Activated T-cell treated with anti-CD3 and anti-CD28 coated beads, Interleukin-2, amount 50 U/mL, for 72 hours (primary cell): ENCODE measurements around the gene CALHM1. TPM values are rescaled to one million over a fixed set of nuclear protein-coding genes. Genes with fewer than 3 reads are reported as not detected.

Experiments
- ATAC-seq, 2 donors: fragments of 150-1000 bp; cut with Tn5 transposase; replicated peaks in 1 of 2; 2 replicates each; pipeline ENCODE4 v1.10.0; 2021; ENCODE audit warnings: moderate library complexity in 2 of 2, mild to moderate bottlenecking in 1 of 2
- DNase-seq, 2 donors: peaks; one replicate each; pipeline ENCODE4 v3.0.0; 2021 to 2022; ENCODE audit warnings: mixed read lengths in 1 of 2
- H3K27ac Mint-ChIP-seq: one replicate; pipeline ENCODE4 v1.8.0; 2022; ENCODE audit warnings: mild to moderate bottlenecking, moderate library complexity, mixed read lengths
- H3K27me3 Mint-ChIP-seq: one replicate; pipeline ENCODE4 v1.8.0; 2022; ENCODE audit warnings: low read depth, mixed read lengths
- H3K36me3 Mint-ChIP-seq, 2 donors: one replicate each; pipeline ENCODE4 v1.8.0; 2022; ENCODE audit warnings: mixed read lengths in 2 of 2, mild to moderate bottlenecking in 1 of 2; ENCODE audit not compliant: insufficient read depth in 2 of 2
- H3K4me1 Mint-ChIP-seq: one replicate; pipeline ENCODE4 v1.8.0; 2022; ENCODE audit warnings: low read depth, mixed read lengths
- H3K4me3 Mint-ChIP-seq, 2 donors: one replicate each; pipeline ENCODE4 v1.8.0; 2022; ENCODE audit warnings: mild to moderate bottlenecking in 2 of 2, mixed read lengths in 2 of 2, moderate library complexity in 2 of 2
- H3K9me3 Mint-ChIP-seq, 2 donors: one replicate each; pipeline ENCODE4 v1.8.0; 2022; ENCODE audit warnings: mixed read lengths in 2 of 2
- total RNA-seq, 2 donors: library from RNA; stranded (reverse); gene quantifications; one replicate each; pipeline ENCODE4 v1.2.3, GENCODE V29; 2022

The CALHM1 gene
- total RNA-seq, 2 donors from 2014 or later, result not detected

- ATAC-seq, result no peak
- no peak overlapping the region for H3K27ac Mint-ChIP-seq
- H3K27me3 Mint-ChIP-seq, result peaks cover 3% of the 10 kb centered on the region
Observed at GRCh38 chr10:103475437-103475836, 16.7 kb upstream of the CALHM1 start.

GRCh38 chr10:103474077-103474476 lies 15.4 kb upstream of the CALHM1 start:
- Mint-ChIP-seq H3K27me3 (peaks cover 8% of the 10 kb centered on the region), H3K27ac (no peak overlapping the region), H3K4me1 (peaks cover 35% of the 10 kb centered on the region), H3K4me3 (no peak overlapping the region), H3K9me3 (no peaks in the 10 kb centered on the region), H3K36me3 (no peaks in the 10 kb centered on the region)
- ATAC-seq, result no peak
- DNase-seq, result no peak

More at GRCh38 chr10:103475437-103475836, 16.7 kb upstream of the CALHM1 start:
- Mint-ChIP-seq H3K4me1 (peaks cover 32% of the 10 kb centered on the region), H3K36me3 (no peaks in the 10 kb centered on the region), H3K9me3 (no peaks in the 10 kb centered on the region), H3K4me3 (no peak overlapping the region)
- DNase-seq, result no peak

GRCh38 chr10:103473261-103473671 lies 14.6 kb upstream of the CALHM1 start:
- no peak for DNase-seq
- Mint-ChIP-seq H3K27me3 (peaks cover 8% of the 10 kb centered on the region), H3K4me1 (peaks cover 35% of the 10 kb centered on the region), H3K36me3 (no peaks in the 10 kb centered on the region), H3K4me3 (no peak overlapping the region), H3K9me3 (no peaks in the 10 kb centered on the region), H3K27ac (no peak overlapping the region)
- no peak for ATAC-seq

GRCh38 chr10:103472005-103472404 lies 13.3 kb upstream of the CALHM1 start:
- Mint-ChIP-seq H3K27ac (peak overlapping the region; percentile 34), H3K36me3 (no peaks in the 10 kb centered on the region), H3K9me3 (no peaks in the 10 kb centered on the region), H3K4me3 (peak overlapping the region; percentile 38 to 74), H3K27me3 (peaks cover 8% of the 10 kb centered on the region), H3K4me1 (peaks cover 35% of the 10 kb centered on the region)
- no peak for DNase-seq
- no peak for ATAC-seq

- ATAC-seq (peak; percentile 92), DNase-seq (peak; percentile 68 to 73)
- no peaks in the 10 kb centered on the region for H3K36me3 Mint-ChIP-seq
- H3K9me3 Mint-ChIP-seq, result no peaks in the 10 kb centered on the region
- H3K4me3 Mint-ChIP-seq, result peak overlapping the region; percentile 56 to 74
- peaks cover 34% of the 10 kb centered on the region for H3K4me1 Mint-ChIP-seq
- H3K27ac Mint-ChIP-seq, result peak overlapping the region; percentile 34
- peaks cover 8% of the 10 kb centered on the region for H3K27me3 Mint-ChIP-seq
Observed at GRCh38 chr10:103470761-103471653, 12.3 kb upstream of the CALHM1 start.

GRCh38 chr10:103469201-103469600 lies 10.5 kb upstream of the CALHM1 start:
- H3K4me1 Mint-ChIP-seq, result peaks cover 32% of the 10 kb centered on the region
- no peaks in the 10 kb centered on the region for H3K9me3 Mint-ChIP-seq
- no peak for DNase-seq
- H3K27ac Mint-ChIP-seq, result no peak overlapping the region
- ATAC-seq, result no peak
- H3K4me3 Mint-ChIP-seq, result no peak overlapping the region
- peaks cover 8% of the 10 kb centered on the region for H3K27me3 Mint-ChIP-seq
- no peaks in the 10 kb centered on the region for H3K36me3 Mint-ChIP-seq

- H3K27ac Mint-ChIP-seq, result no peak overlapping the region
- no peak for DNase-seq
- peaks cover 8% of the 10 kb centered on the region for H3K27me3 Mint-ChIP-seq
- peaks cover 29% of the 10 kb centered on the region for H3K4me1 Mint-ChIP-seq
- H3K4me3 Mint-ChIP-seq, result no peak overlapping the region
- ATAC-seq, result no peak
- H3K9me3 Mint-ChIP-seq, result no peaks in the 10 kb centered on the region
- H3K36me3 Mint-ChIP-seq, result no peaks in the 10 kb centered on the region
Observed at GRCh38 chr10:103467406-103467805, 8.7 kb upstream of the CALHM1 start.

GRCh38 chr10:103466734-103467133 lies 8.0 kb upstream of the CALHM1 start:
- ATAC-seq, result no peak
- peaks cover 22% of the 10 kb centered on the region for H3K4me1 Mint-ChIP-seq
- no peak overlapping the region for H3K4me3 Mint-ChIP-seq
- no peaks in the 10 kb centered on the region for H3K9me3 Mint-ChIP-seq
- no peaks in the 10 kb centered on the region for H3K36me3 Mint-ChIP-seq
- peaks cover 8% of the 10 kb centered on the region for H3K27me3 Mint-ChIP-seq
- H3K27ac Mint-ChIP-seq, result no peak overlapping the region
- DNase-seq, result no peak

GRCh38 chr10:103465411-103466179 lies 6.9 kb upstream of the CALHM1 start:
- ATAC-seq (no peak), DNase-seq (no peak)
- Mint-ChIP-seq H3K36me3 (no peaks in the 10 kb centered on the region), H3K4me1 (peaks cover 11% of the 10 kb centered on the region), H3K27me3 (peaks cover 6% of the 10 kb centered on the region), H3K9me3 (no peaks in the 10 kb centered on the region), H3K27ac (no peak overlapping the region), H3K4me3 (no peak overlapping the region)

- Mint-ChIP-seq H3K4me3 (no peak overlapping the region), H3K27ac (no peak overlapping the region), H3K36me3 (no peaks in the 10 kb centered on the region), H3K9me3 (no peaks in the 10 kb centered on the region), H3K4me1 (peaks cover 6% of the 10 kb centered on the region), H3K27me3 (no peaks in the 10 kb centered on the region)
- ATAC-seq (no peak), DNase-seq (no peak)
Observed at GRCh38 chr10:103463499-103463898, 4.8 kb upstream of the CALHM1 start.

- ATAC-seq (no peak), DNase-seq (no peak)
- H3K4me3 Mint-ChIP-seq, result no peak overlapping the region
- H3K27ac Mint-ChIP-seq, result no peak overlapping the region
- H3K27me3 Mint-ChIP-seq, result no peaks in the 10 kb centered on the region
- H3K36me3 Mint-ChIP-seq, result no peaks in the 10 kb centered on the region
- H3K9me3 Mint-ChIP-seq, result no peaks in the 10 kb centered on the region
- H3K4me1 Mint-ChIP-seq, result no peaks in the 10 kb centered on the region
Observed at GRCh38 chr10:103459615-103460014, 915 bp upstream of the CALHM1 start.

- no peaks in the 10 kb centered on the region for H3K27me3 Mint-ChIP-seq
- no peak overlapping the region for H3K4me3 Mint-ChIP-seq
- H3K9me3 Mint-ChIP-seq, result no peaks in the 10 kb centered on the region
- H3K4me1 Mint-ChIP-seq, result peaks cover 6% of the 10 kb centered on the region
- ATAC-seq, result no peak
- DNase-seq, result no peak
- no peaks in the 10 kb centered on the region for H3K36me3 Mint-ChIP-seq
- no peak overlapping the region for H3K27ac Mint-ChIP-seq
Observed at GRCh38 chr10:103457896-103458583, 660 bp downstream of the CALHM1 start.

- H3K4me1 Mint-ChIP-seq, result peaks cover 8% of the 10 kb centered on the region
- no peaks in the 10 kb centered on the region for H3K36me3 Mint-ChIP-seq
- no peak overlapping the region for H3K4me3 Mint-ChIP-seq
- no peaks in the 10 kb centered on the region for H3K9me3 Mint-ChIP-seq
- H3K27me3 Mint-ChIP-seq, result no peaks in the 10 kb centered on the region
- DNase-seq (no peak), ATAC-seq (no peak)
- H3K27ac Mint-ChIP-seq, result no peak overlapping the region
Observed at GRCh38 chr10:103457176-103457712, 1.5 kb downstream of the CALHM1 start.
